NCI-H187 treated with DMSO at 0.1 percent for 48 hours (cell line): Measurements from ENCODE around the gene TEDC1.

Source experiments
- DNase-seq: peaks from one replicate; lab custom pipeline; 2025; lab: John Stamatoyannopoulos, UW

The TEDC1 gene

GRCh38 chr14:105497671-105498429, 6.8 kb downstream of the TEDC1 start:
- DNase-seq, result no peak

- DNase-seq, result no peak
Observed at GRCh38 chr14:105498430-105499255, 7.6 kb downstream of the TEDC1 start.

GRCh38 chr14:105499256-105500035, 8.4 kb downstream of the TEDC1 start:
- no peak for DNase-seq

- DNase-seq, result no peak
Observed at GRCh38 chr14:105500036-105500725, 9.1 kb downstream of the TEDC1 start.

GRCh38 chr14:105500726-105501101, 9.7 kb downstream of the TEDC1 start:
- no peak for DNase-seq

GRCh38 chr14:105501504-105502291, 10.7 kb downstream of the TEDC1 start:
- DNase-seq, result no peak

GRCh38 chr14:105502446-105503295, 11.6 kb downstream of the TEDC1 start:
- DNase-seq, result no peak

GRCh38 chr14:105503296-105503640, 12.2 kb downstream of the TEDC1 start:
- DNase-seq, result no peak

GRCh38 chr14:105503935-105504692, 13.1 kb downstream of the TEDC1 start:
- DNase-seq, result no peak

- DNase-seq, result no peak
Observed at GRCh38 chr14:105505101-105505500, 14.1 kb downstream of the TEDC1 start.

GRCh38 chr14:105507247-105507646, 16.2 kb downstream of the TEDC1 start:
- no peak for DNase-seq

- no peak for DNase-seq
Observed at GRCh38 chr14:105508069-105508468, 17.0 kb downstream of the TEDC1 start.

- DNase-seq, result no peak
Observed at GRCh38 chr14:105508601-105509000, 17.6 kb downstream of the TEDC1 start.

- no peak for DNase-seq
Observed at GRCh38 chr14:105517096-105517495, 26.1 kb downstream of the TEDC1 start.

- DNase-seq, result no peak
Observed at GRCh38 chr14:105519946-105520698, 29.1 kb downstream of the TEDC1 start.

GRCh38 chr14:105525326-105525725, 34.3 kb downstream of the TEDC1 start:
- no peak for DNase-seq

- DNase-seq, result no peak
Observed at GRCh38 chr14:105525861-105526775, 35.1 kb downstream of the TEDC1 start, which contains the start of gene TMEM121. Gene TMEM121, plus strand, starts transcription at chr14:105526583. Its CDS starts 2,252 bp downstream, at chr14:105528835.
